ENCODE measurements around the gene GSS. TPM values are rescaled to one million over a fixed set of nuclear protein-coding genes. Genes with fewer than 3 reads are reported as not detected.

GSS gene
- polyA plus RNA-seq, 2 donors: 40.9 to 48.3 TPM

DNA sequence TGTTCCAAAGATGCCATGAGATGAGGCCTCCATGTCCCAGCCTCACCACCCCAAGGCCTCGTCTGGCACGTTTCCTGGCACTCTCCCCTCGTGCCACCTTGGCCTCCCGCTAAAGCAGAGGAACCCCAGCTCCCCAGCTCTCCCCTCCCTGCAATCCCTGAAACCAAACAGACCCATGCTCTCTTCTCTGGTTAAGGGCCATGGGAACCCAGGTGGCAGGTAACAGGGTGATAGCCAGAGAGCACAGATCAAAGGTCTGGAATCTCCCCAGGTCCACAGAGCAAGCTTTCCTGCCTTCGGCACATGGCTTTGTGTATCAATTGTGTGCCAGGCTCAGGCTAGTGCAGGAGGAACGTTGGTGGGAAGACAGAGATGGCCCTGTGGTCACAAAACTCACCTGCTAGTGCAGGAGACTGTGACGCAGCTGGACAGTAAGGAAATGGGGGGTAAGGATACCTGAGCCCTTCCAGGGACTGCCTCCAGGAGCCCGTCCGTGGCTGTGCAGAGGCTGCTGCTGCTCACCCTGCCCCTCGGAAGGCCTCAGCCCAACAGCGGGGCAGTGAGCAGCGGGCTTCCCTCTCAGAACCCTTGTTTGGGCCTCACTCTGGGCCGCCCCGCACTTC is 39.0 kb upstream of the GSS start:
- Histone ChIP-seq H3K36me3 (ENCODE audit: control insufficient read depth in 2 of 2, insufficient read depth in 2 of 2, low read length in 1 of 2) (peaks cover 3 to 57% of the 10 kb centered on the region in 2 donors), H3K4me1 (ENCODE audit: control insufficient read depth in 2 of 2, insufficient read depth in 2 of 2, low read length in 1 of 2) (peaks cover 0 to 2% of the 10 kb centered on the region in 2 donors), H3K27ac (ENCODE audit: low read depth in 2 of 2, low read length in 1 of 2) (no peak overlapping the region), H3K4me3 (ENCODE audit: low read depth in 1 of 2, low read length in 2 of 2) (no peak overlapping the region), H3K27me3 (ENCODE audit: control insufficient read depth in 1 of 2, insufficient read depth in 2 of 2, low read length in 2 of 2) (no peaks in the 10 kb centered on the region), H3K9me3 (ENCODE audit: control insufficient read depth in 2 of 2, insufficient read depth in 1 of 2, low read depth in 1 of 2, low read length in 1 of 2) (no peaks in the 10 kb centered on the region)
- WGBS, 2 donors: 73 to 80% methylated on average over 14 of the region's 14 CpGs

DNA sequence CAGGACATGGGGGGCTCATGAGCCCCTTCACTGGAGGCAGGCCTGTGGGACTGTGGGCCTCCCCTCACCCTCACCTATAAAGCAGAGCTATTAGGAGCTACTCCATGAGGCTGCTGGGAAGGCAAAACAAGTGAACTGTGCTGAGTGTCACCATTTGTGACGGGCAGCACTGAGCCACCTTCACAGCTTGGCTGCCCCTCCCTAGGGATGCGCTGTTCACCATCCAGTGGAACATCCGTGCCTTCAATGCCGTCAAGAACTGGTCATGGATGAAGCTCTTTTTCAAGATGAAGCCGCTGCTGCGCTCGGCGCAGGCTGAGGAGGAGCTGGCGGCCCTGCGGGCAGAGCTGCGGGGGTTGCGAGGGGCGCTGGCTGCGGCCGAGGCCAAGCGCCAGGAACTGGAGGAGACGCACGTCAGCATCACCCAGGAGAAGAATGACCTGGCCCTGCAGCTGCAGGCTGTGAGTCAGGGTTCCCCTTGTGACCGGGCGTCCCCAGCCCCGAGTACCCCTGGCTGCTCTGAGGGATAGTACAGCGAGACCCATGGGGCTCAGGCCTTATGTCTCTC is 38.4 kb upstream of the GSS start:
- no peaks in the 10 kb centered on the region for H3K9me3 ChIP-seq (ENCODE audit: control insufficient read depth in 2 of 2, insufficient read depth in 1 of 2, low read depth in 1 of 2, low read length in 1 of 2)
- H3K36me3 ChIP-seq (ENCODE audit: control insufficient read depth in 2 of 2, insufficient read depth in 2 of 2, low read length in 1 of 2): peaks cover 0 to 53% of the 10 kb centered on the region in 2 donors
- H3K27ac ChIP-seq (ENCODE audit: low read depth in 2 of 2, low read length in 1 of 2): no peak overlapping the region
- H3K4me1 ChIP-seq (ENCODE audit: control insufficient read depth in 2 of 2, insufficient read depth in 2 of 2, low read length in 1 of 2): peaks cover 0 to 2% of the 10 kb centered on the region in 2 donors
- H3K27me3 ChIP-seq (ENCODE audit: control insufficient read depth in 1 of 2, insufficient read depth in 2 of 2, low read length in 2 of 2): no peaks in the 10 kb centered on the region
- 91 to 92% methylated on average over 22 of the region's 22 CpGs for WGBS, 2 donors
- no peak overlapping the region for H3K4me3 ChIP-seq (ENCODE audit: low read depth in 1 of 2, low read length in 2 of 2)

DNA sequence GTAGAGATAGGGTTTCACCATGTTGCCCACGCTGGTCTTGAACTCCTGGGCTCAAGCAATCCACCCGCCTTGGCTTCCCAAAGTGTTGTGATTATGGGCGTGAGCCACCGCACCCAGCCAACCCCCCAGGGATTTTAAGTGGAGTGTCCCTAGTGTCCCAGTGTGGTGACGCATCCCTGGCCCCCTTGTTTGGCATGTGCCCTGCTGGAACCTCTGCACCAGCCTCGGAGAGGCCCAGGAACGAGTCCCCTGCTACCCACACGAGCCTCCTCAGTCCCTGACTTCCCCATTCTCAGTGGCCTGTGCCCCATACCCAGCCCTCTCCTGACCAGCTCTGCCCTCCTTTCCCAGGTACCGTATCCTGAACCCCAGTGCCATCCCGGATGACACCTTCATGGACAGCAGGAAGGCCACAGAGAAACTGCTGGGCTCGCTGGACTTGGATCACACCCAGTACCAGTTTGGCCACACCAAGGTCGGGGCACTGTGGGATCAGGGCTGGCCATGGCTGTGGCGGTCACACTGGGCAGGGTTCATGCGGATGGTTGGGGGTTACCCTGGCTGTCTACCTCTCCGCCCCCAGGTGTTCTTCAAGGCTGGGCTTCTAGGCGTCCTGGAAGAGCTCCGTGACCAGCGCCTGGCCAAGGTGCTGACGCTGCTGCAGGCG is 37.3 kb upstream of the GSS start:
- 94 to 96% methylated on average over 20 of the region's 20 CpGs for WGBS, 2 donors

DNA sequence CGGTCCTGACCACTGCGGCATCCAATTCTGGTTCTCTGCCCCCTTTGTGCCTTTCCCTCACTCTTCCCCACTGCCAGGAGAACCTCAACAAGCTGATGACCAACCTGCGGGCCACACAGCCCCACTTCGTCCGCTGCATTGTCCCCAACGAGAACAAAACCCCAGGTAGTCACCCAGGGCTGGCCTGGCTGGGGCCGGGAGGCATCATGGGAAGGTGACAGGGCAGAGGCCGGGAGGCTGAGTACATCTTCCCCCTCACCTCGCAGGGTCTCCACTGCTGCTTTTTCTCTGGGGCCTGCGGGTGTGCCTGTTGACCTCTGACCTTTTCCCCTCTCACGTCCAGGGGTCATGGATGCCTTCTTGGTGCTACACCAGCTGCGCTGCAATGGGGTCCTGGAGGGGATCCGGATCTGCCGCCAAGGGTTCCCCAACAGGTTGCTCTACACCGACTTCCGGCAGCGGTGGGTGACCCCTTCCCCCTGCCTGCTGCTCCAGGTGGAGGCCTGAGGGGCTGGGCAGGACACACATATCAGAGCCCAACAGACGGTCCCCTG is 35.1 kb upstream of the GSS start:
- H3K27ac ChIP-seq (ENCODE audit: low read depth in 2 of 2, low read length in 1 of 2): no peak overlapping the region
- WGBS, 2 donors: 81 to 86% methylated on average over 18 of the region's 18 CpGs
- H3K4me3 ChIP-seq (ENCODE audit: low read depth in 1 of 2, low read length in 2 of 2): no peak overlapping the region
- H3K27me3 ChIP-seq (ENCODE audit: control insufficient read depth in 1 of 2, insufficient read depth in 2 of 2, low read length in 2 of 2): no peaks in the 10 kb centered on the region
- H3K9me3 ChIP-seq (ENCODE audit: control insufficient read depth in 2 of 2, insufficient read depth in 1 of 2, low read depth in 1 of 2, low read length in 1 of 2): no peaks in the 10 kb centered on the region
- peaks cover 0 to 23% of the 10 kb centered on the region in 2 donors for H3K36me3 ChIP-seq (ENCODE audit: control insufficient read depth in 2 of 2, insufficient read depth in 2 of 2, low read length in 1 of 2)
- H3K4me1 ChIP-seq (ENCODE audit: control insufficient read depth in 2 of 2, insufficient read depth in 2 of 2, low read length in 1 of 2): peaks cover 0 to 6% of the 10 kb centered on the region in 2 donors

More for the DNA sequence above, 37.3 kb upstream of the GSS start:
- H3K4me1 ChIP-seq (ENCODE audit: control insufficient read depth in 2 of 2, insufficient read depth in 2 of 2, low read length in 1 of 2): peaks cover 2 to 4% of the 10 kb centered on the region in 2 donors
- no peaks in the 10 kb centered on the region for H3K27me3 ChIP-seq (ENCODE audit: control insufficient read depth in 1 of 2, insufficient read depth in 2 of 2, low read length in 2 of 2)
- H3K27ac ChIP-seq (ENCODE audit: low read depth in 2 of 2, low read length in 1 of 2): no peak overlapping the region
- H3K36me3 ChIP-seq (ENCODE audit: control insufficient read depth in 2 of 2, insufficient read depth in 2 of 2, low read length in 1 of 2): peaks cover 0 to 41% of the 10 kb centered on the region in 2 donors
- no peaks in the 10 kb centered on the region for H3K9me3 ChIP-seq (ENCODE audit: control insufficient read depth in 2 of 2, insufficient read depth in 1 of 2, low read depth in 1 of 2, low read length in 1 of 2)
- H3K4me3 ChIP-seq (ENCODE audit: low read depth in 1 of 2, low read length in 2 of 2): no peak overlapping the region

DNA sequence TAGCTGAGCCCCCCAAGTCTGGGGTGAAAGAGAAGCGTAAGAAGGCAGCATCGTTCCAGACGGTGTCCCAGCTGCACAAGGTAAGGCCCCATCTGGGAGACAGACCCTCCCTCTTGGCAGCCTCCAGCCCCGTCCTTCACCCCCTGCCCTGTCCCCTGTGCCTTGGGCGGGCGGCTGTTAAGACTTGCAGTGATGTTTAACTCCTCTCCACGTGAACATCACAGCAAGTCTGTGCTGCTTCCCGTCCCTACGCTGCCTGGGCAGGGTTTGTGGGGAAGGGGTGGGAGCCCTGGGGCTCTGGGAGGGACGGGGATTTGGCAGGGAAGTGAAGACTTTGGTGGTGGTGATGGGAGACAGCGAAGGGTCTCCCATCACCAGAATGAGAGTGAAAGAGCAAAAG is 34.6 kb upstream of the GSS start:
- Histone ChIP-seq H3K36me3 (ENCODE audit: control insufficient read depth in 2 of 2, insufficient read depth in 2 of 2, low read length in 1 of 2) (peaks cover 0 to 18% of the 10 kb centered on the region in 2 donors), H3K4me3 (ENCODE audit: low read depth in 1 of 2, low read length in 2 of 2) (no peak overlapping the region), H3K27me3 (ENCODE audit: control insufficient read depth in 1 of 2, insufficient read depth in 2 of 2, low read length in 2 of 2) (no peaks in the 10 kb centered on the region), H3K4me1 (ENCODE audit: control insufficient read depth in 2 of 2, insufficient read depth in 2 of 2, low read length in 1 of 2) (peaks cover 0 to 10% of the 10 kb centered on the region in 2 donors), H3K9me3 (ENCODE audit: control insufficient read depth in 2 of 2, insufficient read depth in 1 of 2, low read depth in 1 of 2, low read length in 1 of 2) (no peaks in the 10 kb centered on the region), H3K27ac (ENCODE audit: low read depth in 2 of 2, low read length in 1 of 2) (no peak overlapping the region)
- WGBS, 2 donors: 64 to 72% methylated on average over 11 of the region's 11 CpGs

DNA sequence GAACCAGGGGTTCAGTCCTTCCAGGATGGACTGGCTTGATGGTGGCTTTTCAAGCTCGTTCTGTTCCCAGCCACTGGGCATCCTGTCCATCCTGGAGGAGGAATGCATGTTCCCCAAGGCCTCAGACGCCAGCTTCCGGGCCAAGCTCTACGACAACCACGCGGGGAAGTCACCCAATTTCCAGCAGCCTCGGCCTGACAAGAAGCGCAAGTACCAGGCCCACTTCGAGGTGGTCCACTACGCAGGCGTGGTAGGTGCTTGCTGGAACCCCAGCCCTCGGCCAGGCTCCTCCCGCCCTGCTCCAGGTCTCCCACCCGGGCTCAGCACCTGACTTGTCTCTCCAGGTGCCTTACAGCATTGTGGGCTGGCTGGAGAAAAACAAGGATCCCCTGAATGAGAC is 34.1 kb upstream of the GSS start:
- Histone ChIP-seq H3K27me3 (ENCODE audit: control insufficient read depth in 1 of 2, insufficient read depth in 2 of 2, low read length in 2 of 2) (no peaks in the 10 kb centered on the region), H3K4me1 (ENCODE audit: control insufficient read depth in 2 of 2, insufficient read depth in 2 of 2, low read length in 1 of 2) (peaks cover 0 to 10% of the 10 kb centered on the region in 2 donors), H3K9me3 (ENCODE audit: control insufficient read depth in 2 of 2, insufficient read depth in 1 of 2, low read depth in 1 of 2, low read length in 1 of 2) (no peaks in the 10 kb centered on the region), H3K27ac (ENCODE audit: low read depth in 2 of 2, low read length in 1 of 2) (no peak overlapping the region), H3K36me3 (ENCODE audit: control insufficient read depth in 2 of 2, insufficient read depth in 2 of 2, low read length in 1 of 2) (peaks cover 0 to 12% of the 10 kb centered on the region in 2 donors), H3K4me3 (ENCODE audit: low read depth in 1 of 2, low read length in 2 of 2) (no peak overlapping the region)
- WGBS, 2 donors: 86 to 87% methylated on average over 14 of the region's 14 CpGs

DNA sequence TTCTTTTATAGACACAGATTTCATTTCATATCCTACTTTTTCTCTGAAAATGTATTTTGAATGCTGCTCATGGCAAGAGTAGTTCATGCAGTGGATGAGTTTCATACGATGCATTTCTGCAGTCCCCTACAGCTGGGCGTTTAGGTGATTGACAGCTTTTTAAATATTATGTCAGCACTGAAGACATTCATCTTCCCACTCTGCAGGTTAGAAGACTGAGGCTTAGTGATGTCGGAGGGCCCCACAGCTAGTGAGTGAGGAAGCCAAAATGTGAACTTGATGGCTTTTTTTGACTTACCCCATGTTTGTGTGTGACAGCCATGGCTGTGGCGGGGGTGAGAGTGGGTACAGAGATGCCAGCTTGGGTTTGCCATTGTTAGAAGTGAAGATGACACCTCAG is 33.5 kb upstream of the GSS start:
- H3K4me1 ChIP-seq (ENCODE audit: control insufficient read depth in 2 of 2, insufficient read depth in 2 of 2, low read length in 1 of 2): peaks cover 0 to 10% of the 10 kb centered on the region in 2 donors
- no peak overlapping the region for H3K4me3 ChIP-seq (ENCODE audit: low read depth in 1 of 2, low read length in 2 of 2)
- H3K36me3 ChIP-seq (ENCODE audit: control insufficient read depth in 2 of 2, insufficient read depth in 2 of 2, low read length in 1 of 2): peaks cover 0 to 7% of the 10 kb centered on the region in 2 donors
- H3K9me3 ChIP-seq (ENCODE audit: control insufficient read depth in 2 of 2, insufficient read depth in 1 of 2, low read depth in 1 of 2, low read length in 1 of 2): no peaks in the 10 kb centered on the region
- WGBS, 2 donors: 83 to 87% methylated on average over 4 of the region's 4 CpGs
- no peak overlapping the region for H3K27ac ChIP-seq (ENCODE audit: low read depth in 2 of 2, low read length in 1 of 2)
- H3K27me3 ChIP-seq (ENCODE audit: control insufficient read depth in 1 of 2, insufficient read depth in 2 of 2, low read length in 2 of 2): no peaks in the 10 kb centered on the region

DNA sequence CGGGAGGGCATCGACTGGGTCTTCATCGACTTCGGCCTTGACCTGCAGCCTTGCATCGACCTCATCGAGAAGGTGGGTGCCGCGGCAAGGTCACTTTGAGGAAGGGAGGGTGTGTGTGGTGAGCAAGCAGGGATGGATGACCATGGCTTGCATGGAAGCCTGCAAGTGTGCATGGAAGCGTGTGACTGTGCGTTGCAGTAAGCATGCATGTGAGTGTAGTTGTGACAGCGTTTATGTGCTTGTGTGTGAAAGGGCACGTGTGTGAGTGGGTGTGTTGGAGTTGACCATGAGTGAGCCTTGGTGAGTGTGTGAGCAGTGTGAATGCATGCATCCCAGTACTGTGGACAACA is 32.6 kb upstream of the GSS start:
- H3K36me3 ChIP-seq (ENCODE audit: control insufficient read depth in 2 of 2, insufficient read depth in 2 of 2, low read length in 1 of 2): no peaks in the 10 kb centered on the region
- WGBS, 2 donors: 71 to 74% methylated on average over 12 of the region's 12 CpGs
- H3K27me3 ChIP-seq (ENCODE audit: control insufficient read depth in 1 of 2, insufficient read depth in 2 of 2, low read length in 2 of 2): peaks cover 0 to 4% of the 10 kb centered on the region in 2 donors
- H3K4me3 ChIP-seq (ENCODE audit: low read depth in 1 of 2, low read length in 2 of 2): no peak overlapping the region
- no peak overlapping the region for H3K27ac ChIP-seq (ENCODE audit: low read depth in 2 of 2, low read length in 1 of 2)
- no peaks in the 10 kb centered on the region for H3K9me3 ChIP-seq (ENCODE audit: control insufficient read depth in 2 of 2, insufficient read depth in 1 of 2, low read depth in 1 of 2, low read length in 1 of 2)
- peaks cover 0 to 13% of the 10 kb centered on the region in 2 donors for H3K4me1 ChIP-seq (ENCODE audit: control insufficient read depth in 2 of 2, insufficient read depth in 2 of 2, low read length in 1 of 2)

DNA sequence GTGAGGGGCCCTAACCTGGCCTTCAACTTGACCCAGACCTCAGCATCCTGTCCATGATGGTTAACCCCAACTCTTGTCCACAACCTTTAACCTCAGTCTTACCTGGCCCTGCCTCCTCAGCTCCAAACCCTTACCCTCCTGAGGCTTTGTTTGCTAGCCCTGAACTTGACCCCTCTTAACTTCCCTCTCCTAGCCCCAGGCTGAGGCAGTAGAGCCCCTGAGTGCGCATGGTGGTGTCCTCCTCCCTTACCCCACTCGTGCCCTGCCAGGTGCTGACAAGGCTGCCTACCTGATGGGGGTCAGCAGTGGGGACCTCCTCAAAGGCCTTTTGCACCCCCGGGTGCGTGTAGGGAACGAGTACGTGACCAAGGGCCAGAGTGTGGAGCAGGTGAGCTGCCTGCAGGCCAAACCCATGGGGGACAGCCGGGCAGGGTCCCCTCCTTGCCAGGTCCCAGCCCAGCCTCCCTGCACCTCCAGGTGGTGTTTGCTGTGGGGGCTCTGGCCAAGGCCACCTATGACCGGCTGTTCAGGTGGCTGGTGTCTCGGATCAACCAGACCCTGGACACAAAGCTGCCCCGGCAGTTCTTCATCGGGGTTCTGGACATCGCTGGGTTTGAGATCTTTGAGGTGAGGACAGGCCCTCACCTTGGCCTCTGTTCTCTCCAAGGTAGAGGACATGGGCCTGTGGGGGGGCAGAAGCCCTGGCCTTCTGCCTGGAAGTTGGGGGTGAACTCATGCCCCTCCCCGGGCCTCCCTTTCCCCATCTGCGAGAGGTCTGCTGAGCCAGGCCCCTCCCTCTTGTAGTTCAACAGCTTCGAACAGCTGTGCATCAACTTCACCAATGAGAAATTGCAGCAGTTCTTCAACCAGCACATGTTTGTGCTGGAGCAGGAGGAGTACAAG is 31.9 kb upstream of the GSS start:
- H3K9me3 ChIP-seq (ENCODE audit: control insufficient read depth in 2 of 2, insufficient read depth in 1 of 2, low read depth in 1 of 2, low read length in 1 of 2): no peaks in the 10 kb centered on the region

More for the DNA sequence above, 31.9 kb upstream of the GSS start:
- Histone ChIP-seq H3K4me1 (ENCODE audit: control insufficient read depth in 2 of 2, insufficient read depth in 2 of 2, low read length in 1 of 2) (peaks cover 0 to 13% of the 10 kb centered on the region in 2 donors), H3K36me3 (ENCODE audit: control insufficient read depth in 2 of 2, insufficient read depth in 2 of 2, low read length in 1 of 2) (no peaks in the 10 kb centered on the region), H3K27ac (ENCODE audit: low read depth in 2 of 2, low read length in 1 of 2) (no peak overlapping the region), H3K4me3 (ENCODE audit: low read depth in 1 of 2, low read length in 2 of 2) (no peak overlapping the region), H3K27me3 (ENCODE audit: control insufficient read depth in 1 of 2, insufficient read depth in 2 of 2, low read length in 2 of 2) (peaks cover 0 to 4% of the 10 kb centered on the region in 2 donors)
- WGBS, 2 donors: 66 to 70% methylated on average over 15 of the region's 15 CpGs

Measured in esophagus (tissue), 2 donors.